Nephron progenitor cell (in vitro differentiated cells): Measurements from ENCODE around the gene MED12L.

Source experiments
- DNase-seq: peaks from one replicate; pipeline ENCODE4 v3.0.0; 2021
- H3K27ac Mint-ChIP-seq: 2 replicates; pipeline ENCODE4 v1.8.0; 2021; ENCODE audit warnings: mild to moderate bottlenecking, moderate library complexity, mixed read lengths
- H3K27me3 Mint-ChIP-seq: 2 replicates; pipeline ENCODE4 v1.8.0; 2021; ENCODE audit warnings: mild to moderate bottlenecking, low read depth, mixed read lengths; ENCODE audit not compliant: poor library complexity
- H3K36me3 Mint-ChIP-seq: 2 replicates; pipeline ENCODE4 v1.8.0; 2021; ENCODE audit warnings: low read depth, mixed read lengths
- H3K4me1 Mint-ChIP-seq: 2 replicates; pipeline ENCODE4 v1.8.0; 2021; ENCODE audit warnings: mixed read lengths
- H3K4me3 Mint-ChIP-seq: 2 replicates; pipeline ENCODE4 v1.8.0; 2021; ENCODE audit warnings: mild to moderate bottlenecking, moderate library complexity, mixed read lengths
- H3K9me3 Mint-ChIP-seq: 2 replicates; pipeline ENCODE4 v1.8.0; 2021; ENCODE audit warnings: mild to moderate bottlenecking, moderate library complexity, mixed read lengths
- CTCF ChIP-seq: fragments of 200-600 bp; sonication (generic); IDR thresholded peaks from 2 replicates; pipeline ENCODE4 v1.5.0; 2021; ENCODE audit warnings: antibody characterized with exemption

Gene MED12L

GRCh38 chr3:151440940-151441339 is 355.5 kb downstream of the MED12L start:
- no peak for DNase-seq
- no peak overlapping the region for H3K27ac Mint-ChIP-seq
- no peaks in the 10 kb centered on the region for H3K4me1 Mint-ChIP-seq
- no peak for TF ChIP-seq CTCF
- no peak overlapping the region for H3K4me3 Mint-ChIP-seq
- H3K27me3 Mint-ChIP-seq = no peaks in the 10 kb centered on the region
- no peaks in the 10 kb centered on the region for H3K9me3 Mint-ChIP-seq
- H3K36me3 Mint-ChIP-seq = no peaks in the 10 kb centered on the region

DNA sequence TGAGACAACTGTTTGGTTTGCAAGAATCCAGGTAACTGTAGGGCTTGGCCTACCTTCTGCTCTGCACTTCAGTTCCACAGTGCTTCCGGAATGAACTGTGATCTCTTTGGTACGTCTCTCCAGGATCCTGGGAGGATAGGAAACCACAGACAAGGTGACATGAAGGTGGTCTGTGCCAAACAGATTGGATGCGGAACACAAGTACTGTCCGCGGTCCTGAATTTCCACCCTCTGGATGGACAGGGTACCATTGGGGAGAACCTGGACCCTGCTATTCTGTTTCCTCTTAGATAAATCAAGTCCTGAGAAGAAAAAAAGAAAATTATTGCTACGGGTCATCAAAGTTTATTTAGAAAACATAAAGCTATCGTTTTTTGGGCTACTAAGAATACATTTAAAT is 358.1 kb downstream of the MED12L start:
- Mint-ChIP-seq H3K36me3 (no peaks in the 10 kb centered on the region), H3K4me1 (no peaks in the 10 kb centered on the region), H3K4me3 (no peak overlapping the region), H3K9me3 (no peaks in the 10 kb centered on the region), H3K27ac (no peak overlapping the region), H3K27me3 (no peaks in the 10 kb centered on the region)
- no peak for TF ChIP-seq CTCF
- peak; percentile 73 for DNase-seq

DNA sequence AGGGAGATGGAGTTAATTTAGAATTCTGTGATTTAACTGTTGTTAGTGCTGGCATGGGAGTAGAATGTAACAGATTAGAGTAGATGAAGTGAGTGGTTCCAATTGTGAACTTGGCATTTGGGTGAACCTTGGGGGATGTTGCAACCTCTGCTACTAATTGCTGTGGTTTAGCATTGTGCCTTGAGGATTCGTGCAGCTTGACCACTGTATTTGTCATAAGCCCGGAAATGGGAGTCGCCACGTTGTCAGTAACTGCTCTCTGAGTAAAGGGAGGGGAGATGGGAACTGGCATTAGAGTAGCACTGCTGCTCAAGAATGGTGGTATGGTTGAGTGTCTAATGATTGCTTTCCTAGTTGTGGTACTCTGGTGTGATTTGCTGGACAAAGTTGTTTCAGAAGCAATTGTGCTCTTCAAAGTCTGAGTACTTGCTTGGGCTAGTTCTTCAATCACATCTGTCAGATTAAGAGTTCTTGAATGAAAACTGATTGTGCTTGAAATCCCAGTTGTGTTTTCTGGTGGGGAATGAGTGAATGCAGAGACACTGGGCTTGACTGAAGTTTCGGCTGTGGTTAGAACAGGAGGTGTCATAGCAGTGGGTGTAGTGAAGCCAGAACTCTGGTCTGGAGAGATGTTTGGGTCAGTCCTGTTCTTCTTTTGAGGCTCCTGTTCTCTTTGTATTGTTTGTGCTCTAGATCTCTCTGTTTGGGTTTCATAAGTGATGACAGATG is 360.0 kb downstream of the MED12L start:
- TF ChIP-seq CTCF = no peak
- Mint-ChIP-seq H3K36me3 (no peaks in the 10 kb centered on the region), H3K4me1 (no peaks in the 10 kb centered on the region), H3K27me3 (no peaks in the 10 kb centered on the region), H3K27ac (no peak overlapping the region), H3K4me3 (no peak overlapping the region), H3K9me3 (no peaks in the 10 kb centered on the region)
- DNase-seq = no peak

DNA sequence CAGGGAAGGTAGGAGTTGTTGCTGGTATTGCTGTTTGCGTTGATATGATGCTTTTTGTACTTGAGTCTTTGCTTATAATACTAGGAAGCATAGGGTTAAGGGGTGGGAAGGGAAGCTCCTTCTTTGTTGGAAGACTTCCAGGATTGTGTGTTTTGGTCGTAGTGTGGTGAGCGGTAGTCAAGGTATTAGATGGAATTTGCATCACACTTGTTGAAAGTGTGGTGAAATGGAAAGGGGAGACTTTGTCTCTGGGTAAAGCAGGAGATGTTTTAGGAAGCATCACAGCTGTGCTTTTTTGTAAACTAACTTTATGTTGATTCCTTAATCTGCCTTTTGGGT is 360.5 kb downstream of the MED12L start:
- no peaks in the 10 kb centered on the region for H3K9me3 Mint-ChIP-seq
- no peak overlapping the region for H3K4me3 Mint-ChIP-seq
- no peaks in the 10 kb centered on the region for H3K27me3 Mint-ChIP-seq
- TF ChIP-seq CTCF = no peak
- no peak overlapping the region for H3K27ac Mint-ChIP-seq
- H3K36me3 Mint-ChIP-seq = no peaks in the 10 kb centered on the region
- no peaks in the 10 kb centered on the region for H3K4me1 Mint-ChIP-seq
- DNase-seq = no peak

DNA sequence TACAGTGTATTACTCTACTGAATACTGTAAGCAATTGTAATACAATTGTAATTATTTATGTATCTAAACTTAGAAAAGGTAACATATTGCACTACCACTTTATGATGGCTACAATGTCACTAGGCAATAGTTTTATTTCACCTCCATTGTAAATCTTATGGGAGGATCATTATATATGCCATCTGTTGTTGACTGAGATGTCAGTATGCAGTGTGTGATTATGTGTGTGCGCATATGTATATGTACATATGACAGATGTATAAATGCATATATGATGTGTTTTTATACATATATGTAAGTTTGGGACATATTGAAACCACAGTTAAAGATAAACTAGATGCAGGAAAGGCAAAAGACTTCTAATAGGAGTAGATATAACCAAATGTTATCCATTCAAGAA is 366.9 kb downstream of the MED12L start:
- Mint-ChIP-seq H3K27ac (no peak overlapping the region), H3K27me3 (no peaks in the 10 kb centered on the region), H3K4me3 (no peak overlapping the region), H3K4me1 (no peaks in the 10 kb centered on the region), H3K9me3 (no peaks in the 10 kb centered on the region), H3K36me3 (no peaks in the 10 kb centered on the region)
- DNase-seq = no peak
- no peak for TF ChIP-seq CTCF

DNA sequence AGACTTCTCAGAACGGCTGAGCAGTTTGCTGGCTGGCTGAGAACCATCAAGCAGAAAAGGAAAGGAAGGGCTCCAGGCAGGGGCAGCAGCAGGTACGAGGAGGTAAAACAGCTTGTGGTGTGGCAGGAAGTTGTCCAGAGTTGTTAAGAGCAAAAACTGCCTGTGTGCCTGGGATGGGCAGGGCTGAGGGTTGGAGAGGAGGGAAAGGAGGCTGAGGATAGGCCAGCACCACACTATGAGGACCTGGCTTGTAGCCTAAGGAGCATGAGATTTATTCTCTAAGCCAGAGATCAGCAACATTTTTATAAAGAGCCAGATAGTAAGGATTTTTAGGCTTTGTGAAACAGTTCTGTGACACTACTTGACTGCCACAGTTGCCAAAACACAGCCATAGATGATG is 367.4 kb downstream of the MED12L start:
- Mint-ChIP-seq H3K27me3 (no peaks in the 10 kb centered on the region), H3K36me3 (no peaks in the 10 kb centered on the region), H3K4me3 (no peak overlapping the region), H3K4me1 (no peaks in the 10 kb centered on the region), H3K9me3 (no peaks in the 10 kb centered on the region), H3K27ac (no peak overlapping the region)
- TF ChIP-seq CTCF = no peak
- DNase-seq = no peak
